ENCODE measurements around the gene UQCRC2.
"Not testable (repeated sequence)": the region's sequence is repeated elsewhere in the genome, so short reads cannot be mapped to it uniquely, and the experiment has no call there.

The UQCRC2 gene

GRCh38 chr16:21952793-21953540, at the start of gene UQCRC2:
Gene UQCRC2 (plus strand): TSS chr16:21953361. CDS start chr16:21953424, 63 bp downstream.
- DNase-seq (ENCODE audit: low read depth in 2 of 2, low spot score in 1 of 2), result peak; percentile 66 to 75

GRCh38 chr16:21932650-21933049, 20.5 kb upstream of the UQCRC2 start:
- DNase-seq (ENCODE audit: low read depth in 2 of 2, low spot score in 1 of 2), result not testable (repeated sequence)

GRCh38 chr16:21933316-21933715, 19.8 kb upstream of the UQCRC2 start:
- not testable (repeated sequence) for DNase-seq (ENCODE audit: low read depth in 2 of 2, low spot score in 1 of 2)

- not testable (repeated sequence) for DNase-seq (ENCODE audit: low read depth in 2 of 2, low spot score in 1 of 2)
These were observed 19.4 kb upstream of the UQCRC2 start for GRCh38 chr16:21933790-21934189.

- not testable (repeated sequence) for DNase-seq (ENCODE audit: low read depth in 2 of 2, low spot score in 1 of 2)
These were observed 16.9 kb upstream of the UQCRC2 start for GRCh38 chr16:21936216-21936615.

GRCh38 chr16:21937336-21937829, 15.8 kb upstream of the UQCRC2 start:
- DNase-seq (ENCODE audit: low read depth in 2 of 2, low spot score in 1 of 2), result no peak

GRCh38 chr16:21940570-21940969, 12.6 kb upstream of the UQCRC2 start:
- no peak for DNase-seq (ENCODE audit: low read depth in 2 of 2, low spot score in 1 of 2)

- DNase-seq (ENCODE audit: low read depth in 2 of 2, low spot score in 1 of 2), result no peak
These were observed 9.6 kb upstream of the UQCRC2 start for GRCh38 chr16:21943571-21943970.

GRCh38 chr16:21946889-21947635, 6.1 kb upstream of the UQCRC2 start:
- DNase-seq (ENCODE audit: low read depth in 2 of 2, low spot score in 1 of 2), result no peak

- DNase-seq (ENCODE audit: low read depth in 2 of 2, low spot score in 1 of 2), result no peak
These were observed 3.4 kb upstream of the UQCRC2 start for GRCh38 chr16:21949713-21950260.

GRCh38 chr16:21950782-21951521, 2.2 kb upstream of the UQCRC2 start:
- no peak for DNase-seq (ENCODE audit: low read depth in 2 of 2, low spot score in 1 of 2)

- peak; percentile 40 to 45 for DNase-seq (ENCODE audit: low read depth in 2 of 2, low spot score in 1 of 2)
These were observed 945 bp upstream of the UQCRC2 start for GRCh38 chr16:21952040-21952792.

- no peak for DNase-seq (ENCODE audit: low read depth in 2 of 2, low spot score in 1 of 2)
These were observed 361 bp downstream of the UQCRC2 start for GRCh38 chr16:21953541-21953902.

GRCh38 chr16:21957714-21958346, 4.7 kb downstream of the UQCRC2 start:
- no peak for DNase-seq (ENCODE audit: low read depth in 2 of 2, low spot score in 1 of 2)

GRCh38 chr16:21959050-21959449, 5.9 kb downstream of the UQCRC2 start:
- no peak for DNase-seq (ENCODE audit: low read depth in 2 of 2, low spot score in 1 of 2)

GRCh38 chr16:21962475-21962874, 9.3 kb downstream of the UQCRC2 start:
- no peak for DNase-seq (ENCODE audit: low read depth in 2 of 2, low spot score in 1 of 2)

GRCh38 chr16:21963887-21964286, 10.7 kb downstream of the UQCRC2 start:
- DNase-seq (ENCODE audit: low read depth in 2 of 2, low spot score in 1 of 2), result no peak

- DNase-seq (ENCODE audit: low read depth in 2 of 2, low spot score in 1 of 2), result no peak
These were observed 11.2 kb downstream of the UQCRC2 start for GRCh38 chr16:21964353-21964752.

GRCh38 chr16:21971856-21972255, 18.7 kb downstream of the UQCRC2 start:
- no peak for DNase-seq (ENCODE audit: low read depth in 2 of 2, low spot score in 1 of 2)

GRCh38 chr16:21973945-21974344, 20.8 kb downstream of the UQCRC2 start:
- no peak for DNase-seq (ENCODE audit: low read depth in 2 of 2, low spot score in 1 of 2)

Data from stimulated activated CD8-positive, alpha-beta memory T cell treated with anti-CD3 and anti-CD28 coated beads, Interleukin-4, amount 100 ng/mL, for 1 hour (primary cell).